ENCODE data around the gene PLXNA2.

The PLXNA2 gene

DNA sequence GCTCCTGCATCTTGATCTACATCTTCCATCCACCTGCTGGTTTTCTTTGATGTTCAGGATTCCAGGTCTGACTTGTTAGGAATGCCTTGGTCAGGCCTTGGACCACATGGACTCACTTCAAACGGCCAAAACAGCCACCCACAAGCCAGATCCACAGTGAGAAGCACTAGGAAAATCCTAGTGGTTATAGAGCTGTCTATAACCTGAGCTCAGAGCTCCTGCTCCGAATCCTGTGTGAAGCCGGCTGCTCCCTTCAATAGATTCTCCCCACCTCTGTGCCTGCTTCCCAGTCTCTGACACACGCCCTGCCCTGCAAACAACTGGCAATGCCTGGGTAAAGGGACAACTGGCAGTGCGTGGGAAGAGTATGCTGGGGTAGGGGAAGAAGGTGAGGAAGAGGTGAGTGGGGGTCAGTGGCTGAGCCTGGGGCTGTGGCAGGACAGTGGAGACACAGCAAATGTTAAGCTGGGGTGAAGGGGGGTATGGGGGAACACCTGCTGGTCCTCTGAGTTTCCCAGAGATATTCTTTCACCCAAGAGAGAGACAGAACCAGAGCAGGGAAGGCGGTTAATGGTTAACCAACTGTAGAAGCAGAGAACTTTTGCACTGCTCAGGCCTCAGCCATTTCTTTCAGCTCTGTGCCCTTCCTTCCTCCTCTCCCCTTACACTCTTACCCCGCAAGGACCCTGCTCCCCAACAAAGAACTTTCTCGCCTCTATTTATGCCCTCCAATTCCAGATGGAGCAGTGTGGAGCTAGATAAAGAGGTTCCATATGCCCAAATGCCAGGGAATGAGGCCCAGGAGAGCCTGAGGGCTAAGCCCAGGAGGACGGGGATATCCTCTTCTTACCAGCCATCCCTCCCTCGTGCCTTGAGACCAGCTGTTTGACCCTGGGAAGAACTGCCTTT lies 4.5 kb downstream of the PLXNA2 start:
- DNase-seq = peak; percentile 64

DNA sequence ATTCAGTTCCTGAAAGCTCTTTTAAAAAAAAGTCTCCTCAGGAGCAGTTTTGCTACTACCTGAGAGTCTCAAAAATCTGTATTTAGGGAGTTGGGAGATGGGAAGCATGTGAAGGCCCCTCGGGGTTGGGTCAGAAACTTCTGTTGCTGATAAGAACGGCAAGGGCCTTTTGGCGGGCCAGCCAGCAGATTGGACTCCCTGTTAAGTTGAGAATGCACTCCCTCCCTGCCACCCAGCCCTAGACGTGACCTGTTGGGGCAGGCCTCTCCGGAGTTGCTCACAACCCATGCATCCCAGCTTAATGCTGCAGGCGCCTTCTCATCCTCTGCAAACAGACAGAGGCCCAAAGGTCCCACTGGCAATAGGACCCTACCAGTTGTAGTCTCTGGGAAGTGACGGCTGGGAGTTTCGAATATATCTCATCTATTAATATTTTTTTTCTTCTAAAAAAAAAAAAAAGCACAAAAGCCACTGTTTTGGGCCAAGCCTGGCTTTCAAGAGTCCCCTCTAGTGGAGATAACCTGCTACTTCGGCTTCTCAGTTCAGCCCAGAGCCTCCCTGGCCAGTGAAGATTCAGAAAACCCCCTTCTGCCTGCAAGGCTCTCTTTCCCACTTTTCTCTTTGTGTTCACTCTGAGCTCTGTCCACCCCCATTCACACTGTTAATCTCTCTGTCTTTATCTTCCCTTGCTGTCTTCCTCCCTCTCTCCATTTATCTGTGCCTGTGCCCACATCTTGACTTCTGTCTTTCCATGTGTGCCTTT lies 5.3 kb downstream of the PLXNA2 start:
- DNase-seq = peak; percentile 34

DNA sequence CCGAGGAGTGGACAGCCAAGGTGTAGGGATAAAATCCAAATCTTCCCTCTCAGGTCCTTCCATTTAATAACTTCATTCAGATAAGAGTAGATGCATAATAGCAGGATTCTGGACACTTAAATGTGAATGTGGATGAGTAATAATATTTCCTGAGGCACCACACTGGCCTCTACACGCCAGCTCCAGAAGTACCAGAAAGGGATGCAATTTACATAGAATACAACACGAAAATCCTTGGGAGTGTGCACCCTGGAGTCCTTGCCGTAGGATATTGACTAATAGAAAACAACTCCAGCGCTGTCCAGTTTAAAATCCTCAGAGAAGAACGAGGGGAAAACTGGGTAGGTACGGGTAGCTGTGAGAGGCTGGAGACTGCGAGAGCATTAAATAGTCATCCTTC lies 6.9 kb downstream of the PLXNA2 start:
- DNase-seq = no peak

DNA sequence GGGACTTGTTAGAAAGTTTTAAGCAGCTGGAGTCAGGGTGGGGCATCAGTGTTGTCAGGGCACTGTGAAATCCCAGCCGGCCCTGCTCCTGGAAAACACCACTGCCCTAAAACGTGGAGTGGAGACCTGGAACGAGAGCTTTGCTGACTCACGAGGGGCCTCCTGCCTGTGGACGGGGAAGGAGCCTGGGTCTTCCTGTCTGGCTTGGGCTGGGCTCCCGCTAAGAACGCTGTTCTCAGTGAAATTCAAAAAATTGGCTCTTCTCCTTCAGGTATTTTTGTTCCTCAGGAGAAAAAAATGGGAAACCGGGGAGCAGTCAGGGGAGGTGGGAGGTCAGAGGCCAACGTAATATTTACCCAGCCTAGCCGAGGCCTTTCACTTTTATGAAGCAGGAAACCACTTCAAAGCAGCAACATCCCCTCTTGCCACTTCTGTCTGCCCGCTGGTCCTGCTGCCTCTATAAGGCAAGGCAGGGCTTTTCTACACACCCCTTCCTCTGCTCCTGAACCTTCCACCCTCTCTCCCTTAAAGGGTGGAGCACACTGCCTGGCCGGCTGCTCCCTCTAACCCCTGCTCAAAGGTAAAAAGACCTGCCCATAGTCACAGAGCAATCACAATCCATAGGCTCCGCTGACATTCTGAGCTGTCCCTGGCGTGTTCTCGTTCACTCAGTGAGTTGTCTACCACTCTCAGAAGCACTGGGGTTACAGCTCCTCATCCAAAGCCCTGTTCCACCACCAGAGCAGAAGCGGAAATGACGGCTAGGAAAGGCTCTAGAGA lies 8.0 kb downstream of the PLXNA2 start:
- peak; percentile 33 for DNase-seq

DNA sequence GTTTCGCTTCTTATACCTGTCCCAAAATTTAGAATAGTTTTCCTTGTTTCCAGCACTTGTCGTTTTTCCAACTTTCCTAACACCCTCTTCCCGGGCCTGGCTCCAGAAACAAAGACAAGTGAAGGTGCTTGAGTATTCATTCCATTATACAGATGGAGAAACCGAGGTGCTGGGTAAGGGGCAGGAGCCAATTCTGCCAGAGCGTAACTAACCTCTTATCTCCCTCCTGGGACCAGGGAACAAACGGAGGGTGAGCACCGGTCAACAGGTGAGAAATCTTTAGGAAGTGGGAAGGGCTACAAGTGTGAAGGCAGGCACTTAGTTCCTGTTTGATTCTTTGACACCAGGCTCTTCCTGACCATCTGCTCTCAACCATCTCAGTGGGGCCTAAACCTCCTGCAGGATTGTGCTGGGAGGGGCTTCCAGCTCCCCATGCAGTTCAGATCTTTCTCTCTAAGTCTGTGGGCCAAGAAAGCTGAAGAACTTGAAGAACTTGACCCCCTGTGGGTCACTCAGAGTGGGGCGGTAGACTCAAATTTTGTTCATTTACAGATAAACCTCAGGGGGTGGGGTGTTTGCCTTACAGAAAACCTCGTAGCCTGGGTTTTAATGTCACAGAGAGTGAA lies 8.7 kb downstream of the PLXNA2 start:
- no peak for DNase-seq

DNA sequence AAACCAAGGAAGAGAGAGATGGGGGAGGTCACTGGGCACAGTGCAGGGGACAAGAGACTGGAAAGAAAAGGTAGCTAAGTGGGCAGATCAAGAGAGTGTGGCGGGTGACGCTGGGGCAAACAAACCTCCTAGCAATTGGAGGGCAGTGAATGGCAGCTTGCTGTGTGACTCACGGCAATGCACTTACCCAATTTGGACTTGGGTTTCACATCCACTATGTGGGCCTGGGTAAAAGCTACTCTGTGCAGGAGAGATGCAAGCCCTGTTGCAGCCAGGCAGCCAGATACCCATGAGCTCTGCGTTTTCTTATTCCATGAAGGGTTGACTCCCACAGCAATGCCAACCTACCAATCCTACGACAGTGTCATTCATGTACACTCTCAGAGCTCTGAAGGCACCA lies 9.5 kb downstream of the PLXNA2 start:
- no peak for DNase-seq

DNA sequence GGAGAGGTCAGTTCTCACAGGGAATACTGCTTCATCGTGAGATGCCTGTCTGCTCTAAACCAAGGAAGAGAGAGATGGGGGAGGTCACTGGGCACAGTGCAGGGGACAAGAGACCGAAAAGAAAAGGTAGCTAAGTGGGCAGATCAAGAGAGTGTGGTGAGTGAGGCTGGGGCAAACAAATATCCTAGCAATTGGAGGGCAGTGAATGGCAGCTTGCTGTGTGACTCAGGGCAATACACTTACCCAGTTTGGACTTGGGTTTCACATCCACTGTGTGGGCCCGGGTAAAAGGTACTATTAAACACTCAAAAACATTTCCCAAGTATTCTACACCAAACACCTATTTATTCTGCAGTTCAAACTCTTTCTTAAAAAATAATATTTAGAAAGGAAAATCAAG lies 10.2 kb downstream of the PLXNA2 start:
- no peak for DNase-seq

DNA sequence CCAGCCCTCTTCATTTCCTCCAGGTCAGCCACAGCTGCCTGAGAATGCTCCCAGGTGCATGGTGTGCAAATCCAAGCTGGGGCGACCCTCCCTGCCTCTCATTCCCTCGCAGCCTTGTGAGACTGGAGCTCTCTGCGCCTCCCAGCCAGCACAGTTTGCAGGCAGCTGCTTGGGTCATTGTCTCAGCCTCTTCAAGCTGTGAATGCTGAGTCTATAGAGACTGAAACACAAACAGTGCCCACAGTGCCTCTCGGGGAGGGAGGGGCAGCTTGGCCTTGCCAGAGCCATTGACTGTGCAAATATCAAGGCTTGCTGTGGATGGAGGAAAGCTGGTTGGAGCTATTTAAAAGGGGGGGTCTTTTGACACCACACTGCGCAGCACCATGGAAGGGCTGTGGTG lies 10.6 kb downstream of the PLXNA2 start:
- no peak for DNase-seq

DNA sequence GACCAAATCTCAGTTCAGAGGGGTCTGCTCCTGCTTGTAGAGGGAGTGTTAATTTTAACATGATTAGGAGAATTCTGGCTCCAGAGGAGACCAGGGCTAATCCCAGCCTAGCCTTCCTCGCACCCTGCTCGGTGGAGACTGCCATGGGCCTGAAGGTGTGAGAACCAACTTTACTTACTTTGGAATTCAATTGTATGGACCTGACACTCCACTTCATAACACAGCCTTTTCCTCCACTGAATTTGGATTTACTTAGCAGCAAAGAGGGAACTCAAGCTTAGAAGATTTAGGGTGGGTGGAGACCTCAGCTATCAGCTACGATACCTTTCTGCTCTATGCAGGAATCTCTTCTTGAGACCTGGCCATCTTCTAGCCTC lies 11.5 kb downstream of the PLXNA2 start:
- DNase-seq = no peak

DNA sequence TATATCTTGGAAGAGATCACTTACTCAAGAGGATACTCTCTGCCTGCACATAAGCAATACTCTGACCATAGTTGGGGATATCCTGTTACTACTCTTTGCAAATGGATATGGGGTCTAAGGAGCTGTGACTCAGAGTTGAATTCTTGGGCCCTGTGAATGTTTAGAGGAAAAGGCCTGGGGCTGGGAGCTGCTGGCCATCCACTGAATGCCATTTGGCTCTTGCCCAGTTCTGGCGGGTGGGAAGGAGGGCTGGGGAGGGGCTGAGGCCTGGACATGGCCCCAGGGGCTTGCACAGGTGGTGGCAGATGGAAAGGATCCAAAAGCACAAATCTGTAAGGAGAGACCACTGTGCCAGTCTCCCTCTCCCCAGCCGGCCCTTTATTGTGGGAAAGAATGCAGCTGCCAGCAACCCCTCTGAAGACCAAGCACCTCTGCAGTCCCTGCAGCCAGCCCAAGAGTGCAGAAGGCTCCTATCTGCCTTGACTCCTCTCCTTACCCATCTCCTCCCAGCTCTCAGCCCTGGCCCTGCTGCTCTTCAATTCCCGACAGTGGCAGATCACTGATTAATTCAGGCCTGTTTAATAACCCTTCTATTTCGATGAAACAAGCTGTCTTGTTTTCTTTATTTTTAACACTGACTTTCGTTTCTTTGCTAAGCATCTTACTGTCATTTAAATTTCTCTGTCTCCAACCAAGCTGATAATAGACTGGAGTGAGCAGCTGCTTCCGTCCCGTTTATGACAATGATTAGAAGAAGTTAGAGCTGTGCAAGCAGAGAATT lies 12.1 kb downstream of the PLXNA2 start:
- no peak for DNase-seq

DNA sequence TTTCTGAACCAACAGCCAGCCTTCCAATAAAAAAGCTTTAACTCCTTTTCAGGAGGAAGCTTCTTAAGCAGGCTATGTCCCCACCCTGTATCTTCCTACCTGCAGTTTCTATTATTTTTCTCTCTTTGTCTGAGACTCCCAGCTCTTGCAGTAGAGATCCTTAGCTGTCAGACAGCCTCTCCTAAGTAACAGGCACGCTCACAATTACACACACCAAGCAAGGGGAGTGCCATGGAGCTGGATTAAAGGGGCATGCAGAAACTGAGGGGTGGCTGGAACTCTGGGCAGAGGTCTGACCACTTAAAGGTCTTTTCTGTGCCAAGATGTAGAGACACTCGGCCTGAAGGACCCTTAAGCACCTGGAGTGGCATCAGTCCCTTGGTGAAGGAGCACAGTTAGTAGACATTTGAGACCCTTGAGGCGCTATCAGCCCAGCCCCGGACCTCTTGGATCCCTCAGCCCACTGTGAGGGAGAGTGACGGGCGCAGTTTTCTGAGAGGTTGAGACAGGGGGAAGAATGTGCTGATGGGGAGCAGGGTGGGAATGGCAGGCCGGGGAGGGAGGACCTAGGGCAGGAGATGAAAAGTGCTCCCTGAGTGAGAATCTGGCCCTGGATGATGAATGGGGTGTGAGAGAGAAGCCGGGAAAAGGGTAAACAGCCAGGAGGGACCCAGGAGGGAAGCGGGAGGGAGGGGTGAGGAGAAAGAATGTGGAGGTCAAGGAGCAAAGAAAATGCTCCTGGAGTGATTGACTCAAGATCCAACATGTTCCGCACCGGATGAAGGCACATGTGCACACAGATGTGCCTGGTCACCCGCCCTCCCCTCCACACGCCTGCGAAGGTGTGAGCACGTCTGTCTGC lies 13.3 kb downstream of the PLXNA2 start:
- DNase-seq = no peak

DNA sequence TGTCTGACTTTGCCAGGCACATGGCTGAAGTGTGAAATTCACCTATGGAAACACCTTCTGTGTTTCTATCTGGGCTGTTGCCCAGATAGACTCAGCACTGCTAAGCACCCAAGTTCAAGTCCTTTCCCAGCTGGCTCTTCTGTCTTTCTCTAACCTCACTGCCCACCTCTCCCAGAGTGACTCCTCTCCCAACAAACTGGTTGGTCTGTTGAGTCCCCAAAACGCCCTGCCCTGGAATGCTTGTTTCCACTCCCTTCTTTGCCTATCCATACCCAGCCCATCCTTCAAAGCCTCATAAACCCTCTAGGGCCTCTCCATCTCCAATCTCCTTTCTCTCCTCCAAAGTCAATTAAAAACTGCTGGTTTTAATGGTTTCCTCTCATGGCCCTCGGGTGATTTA lies 15.6 kb downstream of the PLXNA2 start:
- DNase-seq = no peak

DNA sequence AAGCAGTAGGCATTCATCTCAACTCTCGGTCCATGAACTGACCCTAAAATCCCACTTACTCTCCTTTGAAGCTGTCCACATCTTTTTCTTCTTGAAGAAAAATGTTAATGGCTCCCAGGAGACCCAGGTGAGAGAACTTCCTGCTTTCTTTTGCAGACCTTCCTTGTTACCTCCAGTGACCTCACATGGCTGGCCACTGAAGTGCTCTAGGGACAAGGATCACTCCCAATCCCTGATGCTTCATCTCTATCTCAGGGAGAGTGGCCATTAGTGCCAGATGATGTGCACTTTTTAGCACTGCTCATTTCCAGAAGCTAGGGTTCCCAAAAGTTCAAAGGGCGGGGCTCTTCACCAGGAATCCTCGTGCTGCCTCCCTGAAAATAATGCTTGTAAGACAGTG lies 16.2 kb downstream of the PLXNA2 start:
- no peak for DNase-seq

DNA sequence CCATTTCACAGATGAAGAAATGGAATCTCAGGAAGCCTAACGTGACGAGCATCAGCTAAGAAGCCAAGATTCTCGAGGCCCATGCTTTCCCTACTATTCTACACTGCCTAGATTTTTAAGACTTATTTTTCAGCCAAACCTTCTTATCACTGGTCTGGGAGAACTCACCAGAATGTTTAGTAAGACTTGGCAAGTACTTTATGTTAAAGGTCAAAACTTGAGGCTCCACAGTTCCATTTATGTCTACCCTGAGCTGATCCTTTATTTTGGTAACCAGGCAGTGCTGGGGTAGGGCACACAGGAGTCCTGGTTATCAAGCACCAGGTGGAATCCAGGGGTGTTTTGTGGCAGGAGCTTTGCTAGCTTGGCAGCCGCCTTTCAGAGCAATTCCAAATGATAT lies 16.8 kb downstream of the PLXNA2 start:
- no peak for DNase-seq

DNA sequence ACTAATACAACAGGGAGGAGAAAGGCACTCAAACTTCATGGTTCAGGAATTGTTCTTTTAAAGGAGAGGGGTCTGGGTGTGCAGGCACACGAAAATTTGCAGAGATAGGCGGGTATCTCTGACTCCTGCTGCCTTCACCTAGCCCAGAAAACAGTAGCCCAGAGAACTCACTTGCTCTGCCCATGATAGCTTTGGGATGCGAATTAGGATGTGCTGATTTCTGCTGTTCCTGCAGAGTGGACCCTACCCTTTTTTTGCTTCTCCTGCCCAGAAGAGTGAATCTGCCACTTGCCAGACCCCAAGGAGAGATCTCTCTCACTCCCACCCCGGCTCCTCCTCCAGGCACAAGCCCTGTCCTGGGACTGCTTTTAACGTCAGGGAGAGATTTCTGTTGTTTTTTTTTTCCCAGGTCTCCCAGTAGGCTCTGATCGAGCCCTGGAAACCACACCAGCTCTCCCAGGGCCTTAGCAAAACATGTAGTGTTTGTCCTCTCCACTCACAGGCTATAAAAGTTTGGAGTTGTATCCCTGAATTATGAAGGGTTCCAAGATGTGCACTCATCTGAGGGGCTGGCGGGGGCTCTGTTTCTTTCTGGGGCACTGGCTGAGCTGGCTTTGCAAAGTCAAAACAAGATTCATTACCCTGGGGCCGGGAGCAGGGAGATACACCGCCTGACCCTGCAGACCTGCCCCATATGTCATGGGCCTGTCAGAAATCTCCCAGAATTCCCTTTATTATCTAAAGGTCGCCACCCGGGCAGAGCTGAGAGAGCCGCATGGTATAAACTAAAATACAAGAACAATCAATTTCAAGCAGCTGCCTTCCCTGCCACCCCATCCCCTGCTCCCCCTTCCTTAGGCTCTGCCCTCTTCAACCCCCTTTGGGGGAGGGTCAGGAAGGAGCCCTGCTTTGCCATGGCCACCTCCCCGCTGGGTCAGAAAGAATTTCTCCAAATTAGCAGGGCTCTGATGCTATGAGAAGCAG lies 17.9 kb downstream of the PLXNA2 start:
- no peak for DNase-seq

DNA sequence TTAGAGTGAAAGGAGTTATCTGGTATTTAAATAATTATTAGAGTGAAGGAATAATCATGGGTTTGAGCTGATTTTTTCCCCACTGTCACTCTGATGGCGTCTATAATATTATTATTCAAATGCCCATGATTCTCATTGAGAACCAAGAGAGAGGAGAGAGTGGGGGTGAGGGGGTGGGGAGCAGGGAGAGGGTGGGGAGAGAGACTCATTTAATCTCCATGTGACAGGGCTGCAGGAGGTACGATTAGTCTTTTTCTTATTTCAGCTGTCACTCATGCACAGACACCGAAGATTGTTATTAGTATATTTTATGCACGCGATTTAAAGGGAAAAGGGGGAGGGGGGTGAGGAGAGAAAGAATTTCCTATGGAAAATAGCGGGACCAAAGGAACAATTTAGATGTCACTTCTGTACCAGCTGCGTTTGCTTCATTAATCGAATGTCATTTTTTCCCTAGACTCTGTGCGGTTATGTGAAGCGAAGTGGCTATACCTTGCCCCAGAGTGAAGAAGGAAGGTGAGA lies 19.9 kb downstream of the PLXNA2 start:
- DNase-seq = no peak

DNA sequence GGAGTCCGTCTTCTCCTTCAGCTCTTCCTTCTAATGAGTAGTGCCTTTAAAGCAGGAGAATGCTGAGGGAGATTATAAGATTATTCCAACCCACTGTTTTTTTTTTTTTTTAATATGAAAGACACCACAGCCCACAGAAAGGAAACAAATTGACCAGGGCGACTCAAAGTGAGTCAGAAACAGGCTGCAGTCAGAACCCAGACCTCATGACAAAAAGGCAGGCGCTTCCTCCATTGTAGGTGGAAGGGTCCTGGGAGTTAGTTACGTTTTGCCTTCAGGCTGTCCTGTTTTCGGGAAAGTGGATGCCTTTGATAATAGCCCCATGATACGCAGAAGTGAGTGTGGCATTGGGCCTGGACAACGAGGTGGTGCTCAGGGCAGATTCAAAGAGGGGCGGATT lies 21.0 kb downstream of the PLXNA2 start:
- DNase-seq = no peak

DNA sequence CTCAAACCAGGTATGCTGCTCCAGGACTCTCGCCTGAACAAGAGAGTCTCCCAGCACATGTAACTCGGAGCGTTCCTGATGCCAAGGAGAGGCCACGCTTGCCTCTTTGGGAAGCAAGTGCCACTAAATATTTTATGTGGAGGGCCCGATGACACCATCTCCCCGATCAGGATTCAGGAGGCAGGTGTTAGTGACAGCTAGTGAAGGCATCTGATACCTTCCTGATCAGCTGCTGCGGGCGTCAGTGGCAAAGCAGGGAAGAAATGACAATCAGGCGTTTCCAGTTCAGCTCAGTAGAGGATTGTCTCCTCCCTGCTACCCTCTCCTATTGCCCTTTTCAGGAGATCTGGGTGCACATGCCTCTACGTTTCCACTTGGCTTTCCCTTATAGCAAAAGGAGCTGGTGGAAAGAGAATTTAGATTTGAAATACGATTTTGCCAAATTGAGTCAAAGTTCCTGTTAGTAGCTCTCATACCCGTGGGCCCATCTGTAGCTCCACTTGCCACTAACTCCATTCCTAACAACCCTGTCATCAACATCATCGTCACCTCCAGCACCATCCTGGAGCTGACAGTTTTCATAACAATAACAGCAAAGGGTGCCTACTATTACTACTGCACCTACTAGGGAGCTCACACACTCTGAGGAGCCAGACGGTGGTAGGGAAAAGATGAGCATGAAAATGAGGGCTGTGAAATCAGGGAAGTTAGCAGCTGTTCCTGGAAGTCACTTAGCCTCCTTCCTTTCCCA lies 21.6 kb downstream of the PLXNA2 start:
- no peak for DNase-seq

DNA sequence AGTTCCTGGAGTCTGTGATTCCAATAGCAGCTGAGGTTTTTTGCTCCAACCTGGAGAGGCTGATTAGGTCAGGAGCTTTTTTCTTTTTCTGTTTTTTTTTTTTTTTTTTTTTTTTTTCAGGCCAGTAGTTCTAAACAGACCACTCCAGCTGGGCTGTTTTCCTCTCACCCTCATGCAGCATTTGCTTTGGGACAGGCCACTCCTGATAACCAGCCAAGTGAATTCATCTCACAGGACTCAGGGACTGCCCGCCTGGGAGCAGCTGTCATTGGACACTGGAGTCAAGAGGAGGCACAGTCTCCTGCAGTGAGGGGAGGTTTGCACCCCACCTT lies 22.9 kb downstream of the PLXNA2 start:
- DNase-seq = no peak
